ENCODE measurements around the gene ATP6V1G2. TPM values are rescaled to one million over a fixed set of nuclear protein-coding genes. Genes with fewer than 3 reads are reported as not detected.
A peak's percentile ranks its signal among the peaks of the same experiment; 100 is the strongest.
"Not testable (repeated sequence)": the region's sequence is repeated elsewhere in the genome, so short reads cannot be mapped to it uniquely, and the experiment has no call there.

Gene ATP6V1G2
- total and polyA plus RNA-seq, 2 donors: 2.5 to 3.3 TPM

GRCh38 chr6:31497531-31498476, 48.6 kb downstream of the ATP6V1G2 start, which contains the start of gene MICB:
TSS of gene MICB (plus strand) at chr6:31498145. CDS start at chr6:31498194, 49 bp downstream.
- under 1% methylated on average over 64 of the region's 64 CpGs for WGBS
- Histone ChIP-seq H3K27me3 (ENCODE audit: control insufficient read depth in 2 of 2, insufficient read depth in 1 of 2, low read length in 1 of 2) (peaks cover 0 to 13% of the 10 kb centered on the region in 2 donors), H3K9me3 (ENCODE audit: control insufficient read depth in 2 of 2, insufficient read depth in 1 of 2, low read length in 1 of 2) (no peaks in the 10 kb centered on the region), H3K27ac (ENCODE audit: low read depth in 1 of 2, low read length in 1 of 2) (peak within 1 kb of the TSS; percentile 40 to 44), H3K4me1 (ENCODE audit: control insufficient read depth in 2 of 2, insufficient read depth in 2 of 2, low read length in 2 of 2) (peaks cover 11 to 45% of the 10 kb centered on the region in 2 donors), H3K4me3 (ENCODE audit: low read length in 2 of 2) (peak within 1 kb of the TSS; percentile 60 to 83), H3K36me3 (ENCODE audit: control insufficient read depth in 2 of 2, insufficient read depth in 2 of 2, low read length in 1 of 2) (no peaks in the 10 kb centered on the region)
- peak; percentile 66 to 93 (median 80) for DNase-seq (ENCODE audit: low read depth in 6 of 9, low spot score in 9 of 9)

GRCh38 chr6:31496826-31497225, 49.6 kb downstream of the ATP6V1G2 start:
- H3K4me3 ChIP-seq (ENCODE audit: low read length in 2 of 2): peak overlapping the region in 1 of 2 donors; percentile 60
- H3K4me1 ChIP-seq (ENCODE audit: control insufficient read depth in 2 of 2, insufficient read depth in 2 of 2, low read length in 2 of 2): peaks cover 11 to 51% of the 10 kb centered on the region in 2 donors
- H3K27me3 ChIP-seq (ENCODE audit: control insufficient read depth in 2 of 2, insufficient read depth in 1 of 2, low read length in 1 of 2): peaks cover 0 to 13% of the 10 kb centered on the region in 2 donors
- peak overlapping the region in 1 of 2 donors; percentile 1 for H3K27ac ChIP-seq (ENCODE audit: low read depth in 1 of 2, low read length in 1 of 2)
- DNase-seq (ENCODE audit: low read depth in 6 of 9, low spot score in 9 of 9): peak in 1 of 9 donors; percentile 16
- H3K36me3 ChIP-seq (ENCODE audit: control insufficient read depth in 2 of 2, insufficient read depth in 2 of 2, low read length in 1 of 2); H3K9me3 ChIP-seq (ENCODE audit: control insufficient read depth in 2 of 2, insufficient read depth in 1 of 2, low read length in 1 of 2): not testable (repeated sequence)
- 69% methylated on average over 4 of the region's 4 CpGs for WGBS

DNA sequence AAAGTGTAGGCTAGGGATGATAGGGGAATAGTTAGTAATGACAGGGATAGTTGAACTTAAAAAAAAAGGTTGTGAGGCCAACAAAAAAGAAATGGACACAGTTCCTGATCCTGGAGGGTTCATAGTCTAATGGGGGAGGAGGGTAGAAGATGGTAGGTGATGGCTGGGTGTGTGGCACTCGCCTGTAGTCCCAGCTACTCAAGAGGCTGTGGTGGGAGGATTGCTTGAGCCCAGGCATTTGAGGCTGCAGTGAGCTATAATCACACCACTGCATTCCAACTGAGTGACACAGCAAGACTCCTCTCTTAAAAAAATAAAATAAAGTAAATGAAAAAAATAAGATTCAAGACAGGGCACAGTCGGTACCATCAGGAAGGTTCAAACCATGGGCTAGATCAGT, 50.8 kb downstream of the ATP6V1G2 start:
- Histone ChIP-seq H3K27ac (ENCODE audit: low read depth in 1 of 2, low read length in 1 of 2) (peak overlapping the region in 1 of 2 donors; percentile 81), H3K4me3 (ENCODE audit: low read length in 2 of 2) (peak overlapping the region in 1 of 2 donors; percentile 87), H3K27me3 (ENCODE audit: control insufficient read depth in 2 of 2, insufficient read depth in 1 of 2, low read length in 1 of 2) (peaks cover 0 to 13% of the 10 kb centered on the region in 2 donors), H3K36me3 (ENCODE audit: control insufficient read depth in 2 of 2, insufficient read depth in 2 of 2, low read length in 1 of 2) (no peaks in the 10 kb centered on the region), H3K4me1 (ENCODE audit: control insufficient read depth in 2 of 2, insufficient read depth in 2 of 2, low read length in 2 of 2) (peaks cover 11 to 54% of the 10 kb centered on the region in 2 donors), H3K9me3 (ENCODE audit: control insufficient read depth in 2 of 2, insufficient read depth in 1 of 2, low read length in 1 of 2) (no peaks in the 10 kb centered on the region)
- WGBS: 79% methylated on average over 2 of the region's 2 CpGs
- DNase-seq (ENCODE audit: low read depth in 6 of 9, low spot score in 9 of 9): no peak

Other genes starting within 250 kb of the ATP6V1G2 start
Only the 30 nearest of the 31 such genes appear.
- 1,474 TPM for gene HLA-B, start 189.4 kb downstream of the ATP6V1G2 start, total RNA-seq
- 2,173 TPM for gene HLA-B, start 189.4 kb downstream of the ATP6V1G2 start, polyA plus RNA-seq
- 5.6 TPM for gene MICA, start 143.0 kb downstream of the ATP6V1G2 start, total RNA-seq
- 9.4 TPM for gene MICA, start 143.0 kb downstream of the ATP6V1G2 start, polyA plus RNA-seq
- 9.5 TPM for gene MICB, start 48.5 kb downstream of the ATP6V1G2 start, total RNA-seq
- gene MICB, start 48.5 kb downstream of the ATP6V1G2 start, polyA plus RNA-seq: 4.2 TPM
- not detected for gene MCCD1, start 17.6 kb downstream of the ATP6V1G2 start, total RNA-seq
- not detected for gene MCCD1, start 17.6 kb downstream of the ATP6V1G2 start, polyA plus RNA-seq
- gene DDX39B, start 4.6 kb downstream of the ATP6V1G2 start, total RNA-seq: 305 TPM
- 761 TPM for gene DDX39B, start 4.6 kb downstream of the ATP6V1G2 start, polyA plus RNA-seq
- gene NFKBIL1, start 1.0 kb upstream of the ATP6V1G2 start, total RNA-seq: 15.4 TPM
- gene NFKBIL1, start 1.0 kb upstream of the ATP6V1G2 start, polyA plus RNA-seq: 23.6 TPM
- gene LTA, start 25.7 kb upstream of the ATP6V1G2 start, total RNA-seq: 8.9 TPM
- 2.2 TPM for gene LTA, start 25.7 kb upstream of the ATP6V1G2 start, polyA plus RNA-seq
- 3.5 TPM for gene TNF, start 29.0 kb upstream of the ATP6V1G2 start, total RNA-seq
- 1.4 TPM for gene TNF, start 29.0 kb upstream of the ATP6V1G2 start, polyA plus RNA-seq
- gene LTB, start 35.8 kb upstream of the ATP6V1G2 start, total RNA-seq: 337 TPM
- 128 TPM for gene LTB, start 35.8 kb upstream of the ATP6V1G2 start, polyA plus RNA-seq
- gene LST1, start 39.7 kb upstream of the ATP6V1G2 start, total RNA-seq: 134 TPM
- gene LST1, start 39.7 kb upstream of the ATP6V1G2 start, polyA plus RNA-seq: 32.4 TPM
- gene NCR3, start 46.4 kb upstream of the ATP6V1G2 start, total RNA-seq: 2.7 TPM
- gene NCR3, start 46.4 kb upstream of the ATP6V1G2 start, polyA plus RNA-seq: 2.4 TPM
- gene AIF1, start 68.6 kb upstream of the ATP6V1G2 start, total RNA-seq: 558 TPM
- gene AIF1, start 68.6 kb upstream of the ATP6V1G2 start, polyA plus RNA-seq: 198 TPM
- 35.3 TPM for gene PRRC2A, start 74.1 kb upstream of the ATP6V1G2 start, total RNA-seq
- 148 TPM for gene PRRC2A, start 74.1 kb upstream of the ATP6V1G2 start, polyA plus RNA-seq
- 101 TPM for gene BAG6, start 106.1 kb upstream of the ATP6V1G2 start, total RNA-seq
- gene BAG6, start 106.1 kb upstream of the ATP6V1G2 start, polyA plus RNA-seq: 271 TPM
- gene APOM, start 109.3 kb upstream of the ATP6V1G2 start, total RNA-seq: 6.1 TPM
- 9.1 TPM for gene APOM, start 109.3 kb upstream of the ATP6V1G2 start, polyA plus RNA-seq
- gene C6orf47, start 114.2 kb upstream of the ATP6V1G2 start, total RNA-seq: 19.1 TPM
- 16.7 TPM for gene C6orf47, start 114.2 kb upstream of the ATP6V1G2 start, polyA plus RNA-seq
- gene GPANK1, start 118.4 kb upstream of the ATP6V1G2 start, total RNA-seq: 25.2 TPM
- gene GPANK1, start 118.4 kb upstream of the ATP6V1G2 start, polyA plus RNA-seq: 13.8 TPM
- 169 TPM for gene CSNK2B, start 119.5 kb upstream of the ATP6V1G2 start, total RNA-seq
- gene CSNK2B, start 119.5 kb upstream of the ATP6V1G2 start, polyA plus RNA-seq: 169 TPM
- gene LY6G5B, start 123.4 kb upstream of the ATP6V1G2 start, total RNA-seq: 2.3 TPM
- 6.5 TPM for gene LY6G5B, start 123.4 kb upstream of the ATP6V1G2 start, polyA plus RNA-seq
- gene LY6G5C, start 134.5 kb upstream of the ATP6V1G2 start, total RNA-seq: 0.90 TPM
- 9.1 TPM for gene LY6G5C, start 134.5 kb upstream of the ATP6V1G2 start, polyA plus RNA-seq
- gene ABHD16A, start 156.7 kb upstream of the ATP6V1G2 start, total RNA-seq: 50.0 TPM
- gene ABHD16A, start 156.7 kb upstream of the ATP6V1G2 start, polyA plus RNA-seq: 51.3 TPM
- 0.05 TPM for gene LY6G6F, start 160.3 kb upstream of the ATP6V1G2 start, total RNA-seq
- gene LY6G6F, start 160.3 kb upstream of the ATP6V1G2 start, polyA plus RNA-seq: not detected
- gene LY6G6D, start 168.7 kb upstream of the ATP6V1G2 start, total RNA-seq: not detected
- gene LY6G6D, start 168.7 kb upstream of the ATP6V1G2 start, polyA plus RNA-seq: not detected
- not detected for gene LY6G6C, start 175.1 kb upstream of the ATP6V1G2 start, total RNA-seq
- gene LY6G6C, start 175.1 kb upstream of the ATP6V1G2 start, polyA plus RNA-seq: 7.0 TPM
- gene MPIG6B, start 176.8 kb upstream of the ATP6V1G2 start, total RNA-seq: 0.14 TPM
- 0.32 TPM for gene MPIG6B, start 176.8 kb upstream of the ATP6V1G2 start, polyA plus RNA-seq
- gene DDAH2, start 182.7 kb upstream of the ATP6V1G2 start, total RNA-seq: 49.6 TPM
- 105 TPM for gene DDAH2, start 182.7 kb upstream of the ATP6V1G2 start, polyA plus RNA-seq
- 431 TPM for gene CLIC1, start 189.9 kb upstream of the ATP6V1G2 start, total RNA-seq
- gene CLIC1, start 189.9 kb upstream of the ATP6V1G2 start, polyA plus RNA-seq: 337 TPM
- 8.4 TPM for gene MSH5, start 193.4 kb upstream of the ATP6V1G2 start, total RNA-seq
- gene MSH5, start 193.4 kb upstream of the ATP6V1G2 start, polyA plus RNA-seq: 15.2 TPM
- gene SAPCD1, start 216.0 kb upstream of the ATP6V1G2 start, total RNA-seq: 1.2 TPM
- 9.7 TPM for gene SAPCD1, start 216.0 kb upstream of the ATP6V1G2 start, polyA plus RNA-seq
- 0.76 TPM for gene VWA7, start 230.7 kb upstream of the ATP6V1G2 start, total RNA-seq
- 0.66 TPM for gene VWA7, start 230.7 kb upstream of the ATP6V1G2 start, polyA plus RNA-seq

Data from thymus (tissue), 11 donors.